HG03378 (cell line): ENCODE data around the gene NUMA1.

Source experiments
- ATAC-seq: cut with Tn5 transposase; IDR thresholded peaks from one replicate; pipeline ENCODE4 v1.9.1; 2021; ENCODE audit warnings: mild to moderate bottlenecking, moderate library complexity; ENCODE audit not compliant: unreplicated experiment

Gene NUMA1

GRCh38 chr11:72080326-72081183 lies at the start of gene NUMA1, which contains the start of gene LRRC51:
NUMA1 (minus strand) TSS chr11:72080542; CDS start chr11:72035943, 44,599 bp downstream.
LRRC51 (plus strand) TSS chr11:72080850; CDS start chr11:72089084, 8,234 bp downstream.
- peak; percentile 93 for ATAC-seq

GRCh38 chr11:72129381-72129780 lies 49.0 kb upstream of the NUMA1 start:
- no peak for ATAC-seq

GRCh38 chr11:72127923-72128322 lies 47.6 kb upstream of the NUMA1 start:
- ATAC-seq: no peak

- ATAC-seq: no peak
Observed at GRCh38 chr11:72125956-72126355, 45.6 kb upstream of the NUMA1 start.

GRCh38 chr11:72124046-72124445 lies 43.7 kb upstream of the NUMA1 start:
- no peak for ATAC-seq

- no peak for ATAC-seq
Observed at GRCh38 chr11:72123117-72123653, 42.8 kb upstream of the NUMA1 start.

GRCh38 chr11:72122607-72123006 lies 42.3 kb upstream of the NUMA1 start:
- no peak for ATAC-seq

GRCh38 chr11:72120930-72121329 lies 40.6 kb upstream of the NUMA1 start:
- no peak for ATAC-seq

GRCh38 chr11:72119198-72119597 lies 38.9 kb upstream of the NUMA1 start:
- no peak for ATAC-seq

GRCh38 chr11:72116019-72116755 lies 35.8 kb upstream of the NUMA1 start:
- ATAC-seq: no peak

- no peak for ATAC-seq
Observed at GRCh38 chr11:72114570-72114969, 34.2 kb upstream of the NUMA1 start.

- ATAC-seq: no peak
Observed at GRCh38 chr11:72112978-72113808, 32.9 kb upstream of the NUMA1 start.

- ATAC-seq: peak; percentile 80
Observed at GRCh38 chr11:72112143-72112977, 32.0 kb upstream of the NUMA1 start, which contains the start of gene ANAPC15. ANAPC15 (minus strand) TSS chr11:72112695; CDS start chr11:72111276, 1,419 bp downstream.

- peak; percentile 1 for ATAC-seq
Observed at GRCh38 chr11:72111300-72112142, 31.2 kb upstream of the NUMA1 start.

GRCh38 chr11:72105888-72106287 lies 25.5 kb upstream of the NUMA1 start, which contains the start of gene TOMT:
TOMT (plus strand) TSS chr11:72105924; CDS start chr11:72105952, 28 bp downstream.
- ATAC-seq: no peak

GRCh38 chr11:72103754-72104167 lies 23.4 kb upstream of the NUMA1 start:
- no peak for ATAC-seq

GRCh38 chr11:72102946-72103753 lies 22.8 kb upstream of the NUMA1 start, which contains the start of gene LAMTOR1:
LAMTOR1 (minus strand) TSS chr11:72103297; CDS start chr11:72103224, 73 bp downstream.
- peak; percentile 73 for ATAC-seq

GRCh38 chr11:72102631-72102945 lies 22.2 kb upstream of the NUMA1 start:
- no peak for ATAC-seq
